Measurements from ENCODE around the gene RNF138.
"Not testable (repeated sequence)": the region's sequence is repeated elsewhere in the genome, so short reads cannot be mapped to it uniquely, and the experiment has no call there.

RNF138 gene

GRCh38 chr18:32135625-32136024, 44.0 kb downstream of the RNF138 start:
- Histone ChIP-seq H3K9ac (ENCODE audit: low read depth in 1 of 2, low read length in 2 of 2) (no peak overlapping the region), H3K9me3 (ENCODE audit: control insufficient read depth in 1 of 2, low read length in 2 of 2) (no peaks in the 10 kb centered on the region), H3K36me3 (ENCODE audit: control insufficient read depth in 1 of 2, insufficient read depth in 2 of 2, low read length in 2 of 2) (peaks cover 0 to 9% of the 10 kb centered on the region in 2 donors), H3K27ac (ENCODE audit: low read depth, low read length) (no peak overlapping the region), H3K27me3 (ENCODE audit: control insufficient read depth in 1 of 2, insufficient read depth in 2 of 2, low read length in 2 of 2) (no peaks in the 10 kb centered on the region), H3K4me3 (ENCODE audit: low read depth in 1 of 2, low read length in 2 of 2) (no peak overlapping the region), H3K4me1 (ENCODE audit: control insufficient read depth in 1 of 2, insufficient read depth in 2 of 2, low read length in 2 of 2) (no peaks in the 10 kb centered on the region)

- H3K27me3 ChIP-seq (ENCODE audit: control insufficient read depth in 1 of 2, insufficient read depth in 2 of 2, low read length in 2 of 2): no peaks in the 10 kb centered on the region
- H3K4me3 ChIP-seq (ENCODE audit: low read depth in 1 of 2, low read length in 2 of 2): no peak overlapping the region
- no peak overlapping the region for H3K9ac ChIP-seq (ENCODE audit: low read depth in 1 of 2, low read length in 2 of 2)
- H3K27ac ChIP-seq (ENCODE audit: low read depth, low read length): no peak overlapping the region
- no peaks in the 10 kb centered on the region for H3K9me3 ChIP-seq (ENCODE audit: control insufficient read depth in 1 of 2, low read length in 2 of 2)
- no peaks in the 10 kb centered on the region for H3K36me3 ChIP-seq (ENCODE audit: control insufficient read depth in 1 of 2, insufficient read depth in 2 of 2, low read length in 2 of 2)
- no peaks in the 10 kb centered on the region for H3K4me1 ChIP-seq (ENCODE audit: control insufficient read depth in 1 of 2, insufficient read depth in 2 of 2, low read length in 2 of 2)
Measured at GRCh38 chr18:32138332-32138982, 46.8 kb downstream of the RNF138 start.

DNA sequence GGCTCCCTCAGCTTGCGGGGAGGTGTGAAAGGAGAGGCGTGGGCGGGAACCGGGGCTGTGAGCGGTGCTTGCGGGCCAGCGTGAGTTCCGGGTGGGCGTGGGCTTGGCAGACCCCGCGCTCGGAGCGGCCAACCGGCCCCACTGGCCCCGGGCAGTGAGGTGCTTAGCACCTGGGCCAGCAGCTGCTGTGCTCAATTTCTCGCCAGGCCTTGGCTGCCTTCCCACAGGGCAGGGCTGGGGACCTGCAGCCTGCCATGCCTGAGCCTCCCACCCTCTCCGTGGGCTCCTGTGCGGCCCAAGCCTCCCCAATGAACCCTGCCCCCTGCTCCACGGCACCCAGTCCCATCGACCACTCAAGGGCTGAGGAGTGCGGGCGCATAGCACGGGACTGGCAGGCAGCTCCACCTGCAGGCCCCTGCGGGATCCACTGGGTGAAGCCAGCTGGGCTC, 48.2 kb downstream of the RNF138 start:
- H3K27ac ChIP-seq (ENCODE audit: low read depth, low read length): no peak overlapping the region
- no peaks in the 10 kb centered on the region for H3K36me3 ChIP-seq (ENCODE audit: control insufficient read depth in 1 of 2, insufficient read depth in 2 of 2, low read length in 2 of 2)
- H3K4me1 ChIP-seq (ENCODE audit: control insufficient read depth in 1 of 2, insufficient read depth in 2 of 2, low read length in 2 of 2): no peaks in the 10 kb centered on the region
- H3K4me3 ChIP-seq (ENCODE audit: low read depth in 1 of 2, low read length in 2 of 2): no peak overlapping the region
- H3K9ac ChIP-seq (ENCODE audit: low read depth in 1 of 2, low read length in 2 of 2): no peak overlapping the region
- H3K27me3 ChIP-seq (ENCODE audit: control insufficient read depth in 1 of 2, insufficient read depth in 2 of 2, low read length in 2 of 2): no peaks in the 10 kb centered on the region
- no peaks in the 10 kb centered on the region for H3K9me3 ChIP-seq (ENCODE audit: control insufficient read depth in 1 of 2, low read length in 2 of 2)

- Histone ChIP-seq H3K36me3 (ENCODE audit: control insufficient read depth in 1 of 2, insufficient read depth in 2 of 2, low read length in 2 of 2) (no peaks in the 10 kb centered on the region), H3K4me1 (ENCODE audit: control insufficient read depth in 1 of 2, insufficient read depth in 2 of 2, low read length in 2 of 2) (no peaks in the 10 kb centered on the region), H3K4me3 (ENCODE audit: low read depth in 1 of 2, low read length in 2 of 2) (no peak overlapping the region), H3K27me3 (ENCODE audit: control insufficient read depth in 1 of 2, insufficient read depth in 2 of 2, low read length in 2 of 2) (no peaks in the 10 kb centered on the region), H3K9me3 (ENCODE audit: control insufficient read depth in 1 of 2, low read length in 2 of 2) (no peaks in the 10 kb centered on the region), H3K27ac (ENCODE audit: low read depth, low read length) (no peak overlapping the region), H3K9ac (ENCODE audit: low read depth in 1 of 2, low read length in 2 of 2) (no peak overlapping the region)
Measured at GRCh38 chr18:32148185-32148870, 56.7 kb downstream of the RNF138 start.

DNA sequence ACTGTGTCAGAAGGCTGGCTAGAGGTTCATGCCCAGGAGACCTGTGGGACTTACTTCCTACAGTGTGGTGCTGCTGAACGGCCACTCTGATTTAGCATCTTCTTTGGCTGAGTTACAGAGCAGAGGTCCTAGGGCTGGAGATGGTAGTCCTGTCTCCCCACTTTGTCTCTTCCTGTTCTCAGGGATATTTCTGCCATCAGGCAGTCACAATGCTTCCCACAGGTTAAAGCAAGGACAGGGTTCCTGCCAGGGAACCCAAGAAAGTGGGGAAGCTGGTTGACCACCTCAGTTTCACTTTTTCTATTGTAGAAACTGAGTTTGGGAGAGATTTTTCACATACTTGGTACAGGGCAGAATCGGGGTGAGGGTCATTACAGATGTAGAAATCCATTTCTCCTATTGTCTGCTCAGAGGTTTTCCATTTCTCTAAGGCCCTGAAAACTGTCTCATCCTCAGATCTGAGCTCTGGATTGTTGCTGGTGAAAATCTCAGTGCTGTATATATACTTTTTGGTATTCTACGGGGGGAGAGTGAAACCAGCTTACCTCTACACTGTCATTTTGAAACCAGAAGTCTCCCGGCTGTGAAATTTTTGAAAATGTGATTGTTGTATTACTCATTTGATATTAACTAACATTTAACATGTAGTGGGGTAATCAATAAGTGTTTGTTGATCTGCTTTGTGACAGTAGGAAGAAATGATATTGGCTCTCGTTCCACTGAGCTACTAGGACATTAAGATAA, 61.2 kb downstream of the RNF138 start:
- H3K9ac ChIP-seq (ENCODE audit: low read depth in 1 of 2, low read length in 2 of 2): no peak overlapping the region
- H3K27ac ChIP-seq (ENCODE audit: low read depth, low read length): no peak overlapping the region
- H3K36me3 ChIP-seq (ENCODE audit: control insufficient read depth in 1 of 2, insufficient read depth in 2 of 2, low read length in 2 of 2): no peaks in the 10 kb centered on the region
- H3K4me3 ChIP-seq (ENCODE audit: low read depth in 1 of 2, low read length in 2 of 2): no peak overlapping the region
- no peaks in the 10 kb centered on the region for H3K27me3 ChIP-seq (ENCODE audit: control insufficient read depth in 1 of 2, insufficient read depth in 2 of 2, low read length in 2 of 2)
- no peaks in the 10 kb centered on the region for H3K4me1 ChIP-seq (ENCODE audit: control insufficient read depth in 1 of 2, insufficient read depth in 2 of 2, low read length in 2 of 2)
- no peaks in the 10 kb centered on the region for H3K9me3 ChIP-seq (ENCODE audit: control insufficient read depth in 1 of 2, low read length in 2 of 2)

- Histone ChIP-seq H3K9me3 (ENCODE audit: control insufficient read depth in 1 of 2, low read length in 2 of 2) (no peaks in the 10 kb centered on the region), H3K36me3 (ENCODE audit: control insufficient read depth in 1 of 2, insufficient read depth in 2 of 2, low read length in 2 of 2) (no peaks in the 10 kb centered on the region), H3K27me3 (ENCODE audit: control insufficient read depth in 1 of 2, insufficient read depth in 2 of 2, low read length in 2 of 2) (no peaks in the 10 kb centered on the region), H3K4me1 (ENCODE audit: control insufficient read depth in 1 of 2, insufficient read depth in 2 of 2, low read length in 2 of 2) (peaks cover 10 to 17% of the 10 kb centered on the region in 2 donors), H3K9ac (ENCODE audit: low read depth in 1 of 2, low read length in 2 of 2) (no peak overlapping the region), H3K27ac (ENCODE audit: low read depth, low read length) (no peak overlapping the region), H3K4me3 (ENCODE audit: low read depth in 1 of 2, low read length in 2 of 2) (no peak overlapping the region)
Measured at GRCh38 chr18:32156855-32157254, 65.2 kb downstream of the RNF138 start.

DNA sequence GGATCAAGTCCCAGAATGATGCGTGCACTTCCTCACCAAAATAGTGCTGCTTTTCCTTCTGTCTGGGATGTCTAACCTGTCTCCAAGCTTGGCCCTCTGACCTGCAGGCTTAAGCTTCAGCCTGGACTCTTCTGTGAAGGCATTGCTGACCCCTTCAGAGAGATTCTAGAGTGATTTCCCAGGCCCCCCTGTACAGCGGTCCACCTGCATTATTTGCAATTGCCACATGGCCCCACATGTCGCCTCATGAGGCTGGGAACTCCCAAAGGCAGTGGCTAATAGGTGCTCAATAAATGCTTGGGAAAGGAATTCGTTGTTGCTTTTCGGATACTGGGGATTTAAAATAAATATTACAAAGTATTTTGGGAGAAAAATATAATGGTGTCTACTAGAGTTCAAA, 65.9 kb downstream of the RNF138 start:
- no peaks in the 10 kb centered on the region for H3K36me3 ChIP-seq (ENCODE audit: control insufficient read depth in 1 of 2, insufficient read depth in 2 of 2, low read length in 2 of 2)
- H3K9me3 ChIP-seq (ENCODE audit: control insufficient read depth in 1 of 2, low read length in 2 of 2): no peaks in the 10 kb centered on the region
- no peaks in the 10 kb centered on the region for H3K27me3 ChIP-seq (ENCODE audit: control insufficient read depth in 1 of 2, insufficient read depth in 2 of 2, low read length in 2 of 2)
- no peak overlapping the region for H3K9ac ChIP-seq (ENCODE audit: low read depth in 1 of 2, low read length in 2 of 2)
- H3K4me1 ChIP-seq (ENCODE audit: control insufficient read depth in 1 of 2, insufficient read depth in 2 of 2, low read length in 2 of 2): peaks cover 10 to 17% of the 10 kb centered on the region in 2 donors
- H3K27ac ChIP-seq (ENCODE audit: low read depth, low read length): no peak overlapping the region
- no peak overlapping the region for H3K4me3 ChIP-seq (ENCODE audit: low read depth in 1 of 2, low read length in 2 of 2)

DNA sequence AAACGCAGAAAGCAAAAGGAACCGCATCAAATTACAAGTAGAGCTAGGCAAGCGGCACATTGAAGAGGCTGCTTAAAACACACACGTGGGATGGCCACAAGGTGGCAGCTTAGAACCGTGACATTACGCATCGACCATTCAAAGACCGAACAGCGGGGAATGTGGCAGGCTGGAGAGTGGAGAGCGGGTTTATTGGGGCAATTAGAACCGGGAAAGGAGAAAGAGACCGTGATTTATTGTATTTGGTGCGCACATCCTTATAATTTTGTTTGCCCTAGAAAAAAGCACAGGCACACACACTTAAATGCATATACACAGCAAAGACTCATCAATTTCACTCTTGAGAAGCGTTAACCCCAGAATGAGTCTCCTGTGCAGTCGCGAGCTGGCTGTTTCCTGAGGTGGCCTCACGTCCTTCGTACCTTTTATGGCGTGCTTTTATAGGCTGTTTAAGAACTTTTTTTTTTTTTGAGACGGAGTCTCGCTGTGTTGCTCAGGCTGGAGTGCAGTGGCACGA, 66.5 kb downstream of the RNF138 start:
- Histone ChIP-seq H3K4me3 (ENCODE audit: low read depth in 1 of 2, low read length in 2 of 2) (peak overlapping the region; percentile 70), H3K4me1 (ENCODE audit: control insufficient read depth in 1 of 2, insufficient read depth in 2 of 2, low read length in 2 of 2) (peaks cover 10 to 17% of the 10 kb centered on the region in 2 donors), H3K27me3 (ENCODE audit: control insufficient read depth in 1 of 2, insufficient read depth in 2 of 2, low read length in 2 of 2) (no peaks in the 10 kb centered on the region), H3K36me3 (ENCODE audit: control insufficient read depth in 1 of 2, insufficient read depth in 2 of 2, low read length in 2 of 2) (no peaks in the 10 kb centered on the region), H3K27ac (ENCODE audit: low read depth, low read length) (no peak overlapping the region), H3K9ac (ENCODE audit: low read depth in 1 of 2, low read length in 2 of 2) (peak overlapping the region in 1 of 2 donors; percentile 33), H3K9me3 (ENCODE audit: control insufficient read depth in 1 of 2, low read length in 2 of 2) (no peaks in the 10 kb centered on the region)

GRCh38 chr18:32158631-32159030, 67.0 kb downstream of the RNF138 start:
- not testable (repeated sequence) for H3K9ac ChIP-seq (ENCODE audit: low read depth in 1 of 2, low read length in 2 of 2); H3K36me3 ChIP-seq (ENCODE audit: control insufficient read depth in 1 of 2, insufficient read depth in 2 of 2, low read length in 2 of 2); H3K9me3 ChIP-seq (ENCODE audit: control insufficient read depth in 1 of 2, low read length in 2 of 2); H3K27me3 ChIP-seq (ENCODE audit: control insufficient read depth in 1 of 2, insufficient read depth in 2 of 2, low read length in 2 of 2); H3K27ac ChIP-seq (ENCODE audit: low read depth, low read length)
- H3K4me1 ChIP-seq (ENCODE audit: control insufficient read depth in 1 of 2, insufficient read depth in 2 of 2, low read length in 2 of 2): peaks cover 10 to 17% of the 10 kb centered on the region in 2 donors
- H3K4me3 ChIP-seq (ENCODE audit: low read depth in 1 of 2, low read length in 2 of 2): peak overlapping the region; percentile 70

DNA sequence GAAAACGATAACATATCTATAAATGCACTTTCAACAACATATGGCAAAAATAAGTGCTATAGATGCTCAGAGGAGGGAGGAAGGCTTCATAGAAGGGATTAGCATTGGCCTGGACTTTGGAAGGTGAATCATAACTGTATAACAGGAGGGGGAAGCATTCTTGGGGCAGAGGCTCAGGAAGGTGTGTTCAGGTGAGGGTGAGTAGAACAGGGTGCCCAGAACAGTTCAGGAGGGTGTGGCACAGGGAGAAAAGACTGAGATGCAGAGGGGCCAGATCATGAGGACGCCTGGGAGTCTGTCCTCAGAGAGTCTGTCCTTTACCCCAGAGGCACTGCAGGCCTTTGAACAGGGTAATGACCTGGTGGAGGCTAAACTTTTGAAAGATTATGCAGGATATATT, 68.9 kb downstream of the RNF138 start:
- Histone ChIP-seq H3K36me3 (ENCODE audit: control insufficient read depth in 1 of 2, insufficient read depth in 2 of 2, low read length in 2 of 2) (no peaks in the 10 kb centered on the region), H3K4me1 (ENCODE audit: control insufficient read depth in 1 of 2, insufficient read depth in 2 of 2, low read length in 2 of 2) (peaks cover 10 to 17% of the 10 kb centered on the region in 2 donors), H3K4me3 (ENCODE audit: low read depth in 1 of 2, low read length in 2 of 2) (no peak overlapping the region), H3K27me3 (ENCODE audit: control insufficient read depth in 1 of 2, insufficient read depth in 2 of 2, low read length in 2 of 2) (no peaks in the 10 kb centered on the region), H3K9me3 (ENCODE audit: control insufficient read depth in 1 of 2, low read length in 2 of 2) (no peaks in the 10 kb centered on the region), H3K27ac (ENCODE audit: low read depth, low read length) (no peak overlapping the region), H3K9ac (ENCODE audit: low read depth in 1 of 2, low read length in 2 of 2) (no peak overlapping the region)

Data from duodenal mucosa (tissue), 2 donors.